ENCODE data around the gene TLCD5.
A peak's percentile ranks its signal among the peaks of the same experiment; 100 is the strongest.

The TLCD5 gene

GRCh38 chr11:120308081-120308480, 17.0 kb upstream of the TLCD5 start:
- DNase-seq, result no peak

GRCh38 chr11:120310870-120311269, 14.2 kb upstream of the TLCD5 start:
- DNase-seq, result no peak

GRCh38 chr11:120314861-120315260, 10.2 kb upstream of the TLCD5 start:
- DNase-seq, result no peak

GRCh38 chr11:120316880-120317688, 8.0 kb upstream of the TLCD5 start:
- DNase-seq, result no peak

GRCh38 chr11:120317689-120318480, 7.2 kb upstream of the TLCD5 start:
- DNase-seq, result no peak

GRCh38 chr11:120318906-120319305, 6.2 kb upstream of the TLCD5 start:
- no peak for DNase-seq

- DNase-seq, result peak; percentile 73
Observed at GRCh38 chr11:120326228-120326627, 1.1 kb downstream of the TLCD5 start.

- peak; percentile 19 for DNase-seq
Observed at GRCh38 chr11:120326845-120327281, 1.8 kb downstream of the TLCD5 start.

GRCh38 chr11:120327311-120327710, 2.2 kb downstream of the TLCD5 start:
- no peak for DNase-seq

GRCh38 chr11:120329556-120329955, 4.5 kb downstream of the TLCD5 start:
- DNase-seq, result no peak

- DNase-seq, result no peak
Observed at GRCh38 chr11:120330045-120330444, 4.9 kb downstream of the TLCD5 start.

GRCh38 chr11:120331301-120331996, 6.3 kb downstream of the TLCD5 start:
- peak; percentile 92 for DNase-seq

GRCh38 chr11:120332822-120333716, 8.0 kb downstream of the TLCD5 start:
- no peak for DNase-seq

GRCh38 chr11:120333801-120334200, 8.7 kb downstream of the TLCD5 start:
- DNase-seq, result no peak

GRCh38 chr11:120334332-120334731, 9.2 kb downstream of the TLCD5 start:
- DNase-seq, result no peak

- DNase-seq, result peak; percentile 79
Observed at GRCh38 chr11:120334894-120335462, 9.9 kb downstream of the TLCD5 start.

- DNase-seq, result no peak
Observed at GRCh38 chr11:120335556-120335907, 10.4 kb downstream of the TLCD5 start.

GRCh38 chr11:120335908-120336640, 11.0 kb downstream of the TLCD5 start, which contains the start of gene ARHGEF12:
Gene ARHGEF12, plus strand, starts transcription at chr11:120336413. Its CDS starts 831 bp downstream, at chr11:120337244.
- peak; percentile 99 for DNase-seq

- peak; percentile 37 for DNase-seq
Observed at GRCh38 chr11:120336641-120337354, 11.7 kb downstream of the TLCD5 start.

- DNase-seq, result peak; percentile 25
Observed at GRCh38 chr11:120337355-120338106, 12.4 kb downstream of the TLCD5 start.
